ENCODE results near the gene GPC1.

GPC1 gene

DNA sequence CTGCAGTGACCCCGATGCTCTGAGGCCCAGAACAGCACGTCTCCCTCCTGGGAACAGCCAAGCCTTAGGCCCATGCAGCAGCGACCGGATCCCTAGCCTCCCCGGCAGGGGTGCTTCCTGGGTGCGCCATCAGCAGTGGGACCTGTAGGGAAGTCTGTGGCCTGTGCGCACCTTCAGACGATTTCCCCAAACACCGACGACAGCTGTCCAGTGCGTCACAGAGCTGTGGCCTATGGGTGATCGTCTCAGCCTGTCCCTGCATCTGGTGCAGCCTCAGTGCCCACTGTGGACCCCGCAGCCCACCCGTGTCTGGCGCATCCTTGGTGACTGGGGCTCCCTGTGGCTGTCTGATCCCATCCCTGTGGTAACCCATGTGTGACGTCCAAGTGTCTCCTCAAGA, 9.0 kb downstream of the GPC1 start:
- TF ChIP-seq, protein P1, sequence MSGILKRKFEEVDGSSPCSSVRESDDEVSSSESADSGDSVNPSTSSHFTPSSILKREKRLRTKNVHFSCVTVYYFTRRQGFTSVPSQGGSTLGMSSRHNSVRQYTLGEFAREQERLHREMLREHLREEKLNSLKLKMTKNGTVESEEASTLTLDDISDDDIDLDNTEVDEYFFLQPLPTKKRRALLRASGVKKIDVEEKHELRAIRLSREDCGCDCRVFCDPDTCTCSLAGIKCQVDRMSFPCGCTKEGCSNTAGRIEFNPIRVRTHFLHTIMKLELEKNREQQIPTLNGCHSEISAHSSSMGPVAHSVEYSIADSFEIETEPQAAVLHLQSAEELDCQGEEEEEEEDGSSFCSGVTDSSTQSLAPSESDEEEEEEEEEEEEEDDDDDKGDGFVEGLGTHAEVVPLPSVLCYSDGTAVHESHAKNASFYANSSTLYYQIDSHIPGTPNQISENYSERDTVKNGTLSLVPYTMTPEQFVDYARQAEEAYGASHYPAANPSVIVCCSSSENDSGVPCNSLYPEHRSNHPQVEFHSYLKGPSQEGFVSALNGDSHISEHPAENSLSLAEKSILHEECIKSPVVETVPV (CRISPR knock-in tag; IDR thresholded peaks at IDR 0.05), result no peak
- ATAC-seq, result no peak

DNA sequence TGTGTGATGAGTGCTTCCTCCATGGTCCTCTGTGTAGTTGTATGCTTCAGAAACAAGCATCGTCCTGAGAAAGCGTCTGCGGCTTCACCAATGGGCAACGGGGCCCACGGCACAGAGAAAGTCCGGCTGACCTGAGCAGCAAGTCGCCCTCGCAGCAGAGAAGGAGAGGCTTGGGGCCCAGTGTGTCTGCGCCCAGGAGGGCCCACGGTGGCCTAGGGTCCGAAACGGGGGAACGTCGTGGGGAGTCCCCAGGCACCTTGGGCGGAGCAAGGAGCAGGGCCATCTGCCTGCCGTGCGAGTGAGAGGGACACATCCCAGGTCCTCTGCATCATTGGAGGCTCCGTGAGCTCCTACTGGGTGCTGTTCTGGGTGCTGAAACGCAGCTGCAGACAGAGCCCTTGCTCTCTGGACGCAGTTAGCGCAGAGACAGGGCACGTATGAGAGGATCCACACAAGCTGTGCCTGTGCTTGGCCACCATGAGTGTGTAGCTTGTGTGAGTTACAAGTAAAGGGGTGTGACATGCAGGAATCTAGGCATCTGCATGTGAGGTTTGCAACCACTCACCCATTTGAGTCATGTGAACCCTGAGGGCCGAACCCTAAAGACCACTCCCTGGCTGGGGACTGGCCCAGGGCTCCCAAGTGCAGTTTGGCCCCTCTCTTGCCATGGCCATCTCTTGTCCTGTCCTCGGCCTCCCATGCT, 10.6 kb downstream of the GPC1 start:
- ATAC-seq, result no peak
- no peak for TF ChIP-seq SNAI2 (CRISPR knock-in tag; IDR thresholded peaks at IDR 0.05)
- no peak for TF ChIP-seq ZNF8 (CRISPR knock-in tag; IDR thresholded peaks at IDR 0.05)
- no peak for TF ChIP-seq TOX (CRISPR knock-in tag; IDR thresholded peaks at IDR 0.05; ENCODE audit: borderline replicate concordance)
- TF ChIP-seq, protein P1 (CRISPR knock-in tag; IDR thresholded peaks at IDR 0.05), result no peak
- TF ChIP-seq ZC3H10 (CRISPR knock-in tag; IDR thresholded peaks at IDR 0.05), result no peak

DNA sequence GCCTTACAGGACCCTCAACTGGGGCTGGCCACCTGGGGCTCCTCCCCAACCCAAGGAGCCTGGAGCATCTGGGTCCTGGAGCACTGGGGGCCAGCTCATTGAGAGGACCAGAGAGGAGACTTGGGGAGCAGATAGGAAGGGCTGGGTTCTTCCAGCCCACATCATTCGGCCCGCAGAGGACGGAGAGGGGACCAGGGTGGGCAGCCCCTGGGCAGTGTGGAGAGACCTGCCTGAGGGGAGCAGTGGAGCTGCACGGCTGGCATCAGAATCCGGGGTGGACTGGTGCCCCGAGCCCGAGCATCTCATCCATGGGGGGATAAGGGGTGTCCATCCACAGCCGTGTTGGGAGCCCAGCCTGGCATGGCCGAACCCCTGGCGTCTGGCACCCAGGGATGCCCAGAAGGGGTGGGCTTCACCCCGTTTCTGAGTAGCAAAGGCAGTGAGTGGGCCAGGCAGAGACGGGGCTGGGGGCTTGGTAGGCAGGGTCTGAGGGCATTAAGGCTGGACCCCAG, 11.3 kb downstream of the GPC1 start:
- TF ChIP-seq, protein P1 (CRISPR knock-in tag; IDR thresholded peaks at IDR 0.05), result no peak
- TF ChIP-seq SNAI2 (CRISPR knock-in tag; IDR thresholded peaks at IDR 0.05) (no peak), CSDC2 (CRISPR knock-in tag; IDR thresholded peaks at IDR 0.05) (no peak), ZNF70 (CRISPR knock-in tag; IDR thresholded peaks at IDR 0.05) (no peak), TCF4 (CRISPR knock-in tag; IDR thresholded peaks at IDR 0.05; ENCODE audit: borderline replicate concordance) (no peak), ISL1 (CRISPR knock-in tag; IDR thresholded peaks at IDR 0.05) (no peak), RARB (CRISPR knock-in tag; IDR thresholded peaks at IDR 0.05) (no peak), ZC3H10 (CRISPR knock-in tag; IDR thresholded peaks at IDR 0.05) (no peak), ZFP3 (CRISPR knock-in tag; IDR thresholded peaks at IDR 0.05) (no peak), ESRRG (CRISPR knock-in tag; IDR thresholded peaks at IDR 0.05) (no peak), ZNF8 (CRISPR knock-in tag; IDR thresholded peaks at IDR 0.05) (no peak), ZFP30 (CRISPR knock-in tag; IDR thresholded peaks at IDR 0.05) (no peak), PPARA (CRISPR knock-in tag; IDR thresholded peaks at IDR 0.05; ENCODE audit: borderline replicate concordance) (no peak), OSR1 (CRISPR knock-in tag; IDR thresholded peaks at IDR 0.05) (no peak), ARNTL (CRISPR knock-in tag; IDR thresholded peaks at IDR 0.05; ENCODE audit: borderline replicate concordance, low read depth) (no peak)
- TF ChIP-seq, protein P2, sequence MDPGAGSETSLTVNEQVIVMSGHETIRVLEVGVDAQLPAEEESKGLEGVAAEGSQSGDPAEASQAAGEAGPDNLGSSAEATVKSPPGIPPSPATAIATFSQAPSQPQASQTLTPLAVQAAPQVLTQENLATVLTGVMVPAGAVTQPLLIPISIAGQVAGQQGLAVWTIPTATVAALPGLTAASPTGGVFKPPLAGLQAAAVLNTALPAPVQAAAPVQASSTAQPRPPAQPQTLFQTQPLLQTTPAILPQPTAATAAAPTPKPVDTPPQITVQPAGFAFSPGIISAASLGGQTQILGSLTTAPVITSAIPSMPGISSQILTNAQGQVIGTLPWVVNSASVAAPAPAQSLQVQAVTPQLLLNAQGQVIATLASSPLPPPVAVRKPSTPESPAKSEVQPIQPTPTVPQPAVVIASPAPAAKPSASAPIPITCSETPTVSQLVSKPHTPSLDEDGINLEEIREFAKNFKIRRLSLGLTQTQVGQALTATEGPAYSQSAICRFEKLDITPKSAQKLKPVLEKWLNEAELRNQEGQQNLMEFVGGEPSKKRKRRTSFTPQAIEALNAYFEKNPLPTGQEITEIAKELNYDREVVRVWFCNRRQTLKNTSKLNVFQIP (CRISPR knock-in tag; IDR thresholded peaks at IDR 0.05; ENCODE audit: borderline replicate concordance, low read depth), result no peak
- TF ChIP-seq, protein P3, sequence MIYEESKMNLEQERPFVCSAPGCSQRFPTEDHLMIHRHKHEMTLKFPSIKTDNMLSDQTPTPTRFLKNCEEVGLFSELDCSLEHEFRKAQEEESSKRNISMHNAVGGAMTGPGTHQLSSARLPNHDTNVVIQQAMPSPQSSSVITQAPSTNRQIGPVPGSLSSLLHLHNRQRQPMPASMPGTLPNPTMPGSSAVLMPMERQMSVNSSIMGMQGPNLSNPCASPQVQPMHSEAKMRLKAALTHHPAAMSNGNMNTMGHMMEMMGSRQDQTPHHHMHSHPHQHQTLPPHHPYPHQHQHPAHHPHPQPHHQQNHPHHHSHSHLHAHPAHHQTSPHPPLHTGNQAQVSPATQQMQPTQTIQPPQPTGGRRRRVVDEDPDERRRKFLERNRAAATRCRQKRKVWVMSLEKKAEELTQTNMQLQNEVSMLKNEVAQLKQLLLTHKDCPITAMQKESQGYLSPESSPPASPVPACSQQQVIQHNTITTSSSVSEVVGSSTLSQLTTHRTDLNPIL (CRISPR knock-in tag; IDR thresholded peaks at IDR 0.05; ENCODE audit: low read depth), result no peak
- TF ChIP-seq, protein P4, sequence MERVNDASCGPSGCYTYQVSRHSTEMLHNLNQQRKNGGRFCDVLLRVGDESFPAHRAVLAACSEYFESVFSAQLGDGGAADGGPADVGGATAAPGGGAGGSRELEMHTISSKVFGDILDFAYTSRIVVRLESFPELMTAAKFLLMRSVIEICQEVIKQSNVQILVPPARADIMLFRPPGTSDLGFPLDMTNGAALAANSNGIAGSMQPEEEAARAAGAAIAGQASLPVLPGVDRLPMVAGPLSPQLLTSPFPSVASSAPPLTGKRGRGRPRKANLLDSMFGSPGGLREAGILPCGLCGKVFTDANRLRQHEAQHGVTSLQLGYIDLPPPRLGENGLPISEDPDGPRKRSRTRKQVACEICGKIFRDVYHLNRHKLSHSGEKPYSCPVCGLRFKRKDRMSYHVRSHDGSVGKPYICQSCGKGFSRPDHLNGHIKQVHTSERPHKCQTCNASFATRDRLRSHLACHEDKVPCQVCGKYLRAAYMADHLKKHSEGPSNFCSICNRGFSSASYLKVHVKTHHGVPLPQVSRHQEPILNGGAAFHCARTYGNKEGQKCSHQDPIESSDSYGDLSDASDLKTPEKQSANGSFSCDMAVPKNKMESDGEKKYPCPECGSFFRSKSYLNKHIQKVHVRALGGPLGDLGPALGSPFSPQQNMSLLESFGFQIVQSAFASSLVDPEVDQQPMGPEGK (CRISPR knock-in tag; IDR thresholded peaks at IDR 0.05; ENCODE audit: borderline replicate concordance), result no peak
- ATAC-seq, result no peak
